ENCODE measurements around the gene SLIT3.

SLIT3 gene

GRCh38 chr5:169339869-169340268, 38.9 kb upstream of the SLIT3 start:
- DNase-seq (ENCODE audit: low read depth): no peak
- no peak overlapping the region for H3K4me3 ChIP-seq (ENCODE audit: low read depth, low read length)
- no peak for TF ChIP-seq CTCF (IDR thresholded peaks at IDR 0.05; ENCODE audit: control insufficient read depth, extremely low read depth, insufficient read depth)

GRCh38 chr5:169336242-169336641, 35.3 kb upstream of the SLIT3 start:
- no peak for DNase-seq (ENCODE audit: low read depth)
- TF ChIP-seq CTCF (IDR thresholded peaks at IDR 0.05; ENCODE audit: control insufficient read depth, extremely low read depth, insufficient read depth): no peak

GRCh38 chr5:169335806-169336205, 34.9 kb upstream of the SLIT3 start:
- TF ChIP-seq CTCF (IDR thresholded peaks at IDR 0.05; ENCODE audit: control insufficient read depth, extremely low read depth, insufficient read depth): no peak
- DNase-seq (ENCODE audit: low read depth): no peak
- H3K4me3 ChIP-seq (ENCODE audit: low read depth, low read length): no peak overlapping the region

More at GRCh38 chr5:169336242-169336641, 35.3 kb upstream of the SLIT3 start:
- no peak overlapping the region for H3K4me3 ChIP-seq (ENCODE audit: low read depth, low read length)

- no peak overlapping the region for H3K4me3 ChIP-seq (ENCODE audit: low read depth, low read length)
- no peak for TF ChIP-seq CTCF (IDR thresholded peaks at IDR 0.05; ENCODE audit: control insufficient read depth, extremely low read depth, insufficient read depth)
- DNase-seq (ENCODE audit: low read depth): no peak
Measured at GRCh38 chr5:169333518-169333917, 32.6 kb upstream of the SLIT3 start.

- no peak for DNase-seq (ENCODE audit: low read depth)
Measured at GRCh38 chr5:169331292-169331852, 30.4 kb upstream of the SLIT3 start.

GRCh38 chr5:169328401-169328800, 27.5 kb upstream of the SLIT3 start:
- no peak overlapping the region for H3K4me3 ChIP-seq (ENCODE audit: low read depth, low read length)
- TF ChIP-seq CTCF (IDR thresholded peaks at IDR 0.05; ENCODE audit: control insufficient read depth, extremely low read depth, insufficient read depth): no peak
- peak; percentile 25 for DNase-seq (ENCODE audit: low read depth)

More at GRCh38 chr5:169331292-169331852, 30.4 kb upstream of the SLIT3 start:
- no peak for TF ChIP-seq CTCF (IDR thresholded peaks at IDR 0.05; ENCODE audit: control insufficient read depth, extremely low read depth, insufficient read depth)
- no peak overlapping the region for H3K4me3 ChIP-seq (ENCODE audit: low read depth, low read length)

- DNase-seq (ENCODE audit: low read depth): no peak
- H3K4me3 ChIP-seq (ENCODE audit: low read depth, low read length): no peak overlapping the region
- TF ChIP-seq CTCF (IDR thresholded peaks at IDR 0.05; ENCODE audit: control insufficient read depth, extremely low read depth, insufficient read depth): no peak
Measured at GRCh38 chr5:169325273-169325672, 24.3 kb upstream of the SLIT3 start.
